Endodermal cell (in vitro differentiated cells): ENCODE data around the gene SLC24A3. TPM values are rescaled to one million over a fixed set of nuclear protein-coding genes. Genes with fewer than 3 reads are reported as not detected.
A peak's percentile ranks its signal among the peaks of the same experiment; 100 is the strongest.

Experiments
- DNase-seq: peaks from one replicate; pipeline ENCODE4 v3.0.0-alpha.2; 2017
- H3K27ac ChIP-seq: 2 replicates; pipeline ENCODE4 v1.5.1; 2013; ENCODE audit warnings: mild to moderate bottlenecking, low read depth, low read length, moderate library complexity
- H3K27me3 ChIP-seq: 2 replicates; pipeline ENCODE4 v1.6.1; 2013; ENCODE audit warnings: mild to moderate bottlenecking, low read length, moderate library complexity; ENCODE audit not compliant: insufficient read depth, control insufficient read depth, poor library complexity, severe bottlenecking
- H3K36me3 ChIP-seq: 2 replicates; pipeline ENCODE4 v1.7.0; 2013; ENCODE audit warnings: mild to moderate bottlenecking, low read length, moderate library complexity; ENCODE audit not compliant: control insufficient read depth, insufficient read depth
- H3K4me1 ChIP-seq: one replicate; pipeline ENCODE4 v1.7.0; 2013; ENCODE audit warnings: low read length; ENCODE audit not compliant: control insufficient read depth, insufficient read depth
- H3K4me3 ChIP-seq: 2 replicates; pipeline ENCODE4 v1.5.1; 2013; ENCODE audit warnings: mild to moderate bottlenecking, low read length, moderate library complexity
- H3K9ac ChIP-seq: 2 replicates; pipeline ENCODE4 v1.6.1; 2013; ENCODE audit warnings: mild to moderate bottlenecking, low read length, moderate library complexity; ENCODE audit not compliant: poor library complexity, severe bottlenecking; ENCODE audit errors: extremely low read depth
- H3K9me3 ChIP-seq: 2 replicates; pipeline ENCODE4 v1.6.1; 2013; ENCODE audit warnings: mild to moderate bottlenecking, low read length, moderate library complexity; ENCODE audit not compliant: control insufficient read depth
- H3K27ac Mint-ChIP-seq: 2 replicates; pipeline ENCODE4 v1.8.0; 2020; ENCODE audit warnings: mixed read lengths
- H3K27me3 Mint-ChIP-seq: 2 replicates; pipeline ENCODE4 v1.8.0; 2021; ENCODE audit warnings: mild to moderate bottlenecking, mixed read lengths; ENCODE audit not compliant: insufficient read depth
- H3K36me3 Mint-ChIP-seq: 2 replicates; pipeline ENCODE4 v1.8.0; 2020; ENCODE audit warnings: low read depth, mixed read lengths
- H3K4me1 Mint-ChIP-seq: 2 replicates; pipeline ENCODE4 v1.8.0; 2020; ENCODE audit warnings: mixed read lengths
- H3K4me3 Mint-ChIP-seq: 2 replicates; pipeline ENCODE4 v1.8.0; 2020; ENCODE audit warnings: mild to moderate bottlenecking, moderate library complexity, mixed read lengths
- H3K9me3 Mint-ChIP-seq: 2 replicates; pipeline ENCODE4 v1.8.0; 2020; ENCODE audit warnings: mild to moderate bottlenecking, mixed read lengths
- WGBS, 2 experiments: methylation state at CpG; one replicate each; pipeline versions ENCODE4 v1.1.5 to v1.1.7; 2013; ENCODE audit warnings: missing lambda C conversion rate in 2 of 2, mixed read lengths in 1 of 2; ENCODE audit not compliant: insufficient coverage in 1 of 2, insufficient read length in 1 of 2; 5-methylcytosine and 5-hydroxymethylcytosine counted together
- total RNA-seq, 2 donors: library from RNA; stranded (reverse); fragmentation: NEBNext Ultra II Directional in 1 of 2; extraction: Animal tissue kit (Norgen Biotek cat#: 25700) in 1 of 2; gene quantifications; 2 replicates in 1 of 2; 3 replicates in 1 of 2; pipeline ENCODE4 v1.2.1, GENCODE V29; 2021
- TF ChIP-seq, protein P1 (sequence below): fragments of 200-600 bp; sonication (generic); conservative IDR thresholded peaks from 2 replicates; pipeline ENCODE4 v1.5.0; 2021; ENCODE audit warnings: antibody characterized with exemption, mild to moderate bottlenecking

SLC24A3 gene
- total RNA-seq, 2 donors from 2014 or later, result 1.5 to 1.8 TPM

DNA sequence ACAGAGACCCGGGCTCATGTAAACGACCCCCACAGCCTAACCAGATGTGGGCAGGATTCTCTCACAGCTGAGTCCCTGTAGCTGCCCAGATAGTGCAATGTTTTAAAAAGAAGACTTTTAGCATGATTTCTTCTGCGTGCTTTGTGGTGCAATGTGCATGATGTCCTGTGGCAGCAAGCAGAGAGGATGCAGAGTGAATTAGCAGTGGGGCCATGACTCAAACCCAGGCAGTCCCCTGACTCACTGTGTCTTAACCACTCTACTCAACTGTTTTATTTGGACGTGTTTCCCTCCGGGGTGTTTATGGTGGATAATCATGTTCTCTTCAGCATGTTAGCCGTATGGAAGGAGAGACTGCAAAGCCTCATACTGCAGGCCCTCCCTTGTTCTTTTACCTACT, 247.9 kb downstream of the SLC24A3 start:
- no peak overlapping the region for H3K27ac ChIP-seq
- Mint-ChIP-seq H3K27me3 (no peaks in the 10 kb centered on the region), H3K36me3 (no peaks in the 10 kb centered on the region), H3K4me1 (no peaks in the 10 kb centered on the region), H3K27ac (no peak overlapping the region), H3K9me3 (no peaks in the 10 kb centered on the region), H3K4me3 (no peak overlapping the region)
- no peaks in the 10 kb centered on the region for H3K36me3 ChIP-seq
- H3K27me3 ChIP-seq, result no peaks in the 10 kb centered on the region
- H3K4me3 ChIP-seq, result no peak overlapping the region
- TF ChIP-seq, protein P1, sequence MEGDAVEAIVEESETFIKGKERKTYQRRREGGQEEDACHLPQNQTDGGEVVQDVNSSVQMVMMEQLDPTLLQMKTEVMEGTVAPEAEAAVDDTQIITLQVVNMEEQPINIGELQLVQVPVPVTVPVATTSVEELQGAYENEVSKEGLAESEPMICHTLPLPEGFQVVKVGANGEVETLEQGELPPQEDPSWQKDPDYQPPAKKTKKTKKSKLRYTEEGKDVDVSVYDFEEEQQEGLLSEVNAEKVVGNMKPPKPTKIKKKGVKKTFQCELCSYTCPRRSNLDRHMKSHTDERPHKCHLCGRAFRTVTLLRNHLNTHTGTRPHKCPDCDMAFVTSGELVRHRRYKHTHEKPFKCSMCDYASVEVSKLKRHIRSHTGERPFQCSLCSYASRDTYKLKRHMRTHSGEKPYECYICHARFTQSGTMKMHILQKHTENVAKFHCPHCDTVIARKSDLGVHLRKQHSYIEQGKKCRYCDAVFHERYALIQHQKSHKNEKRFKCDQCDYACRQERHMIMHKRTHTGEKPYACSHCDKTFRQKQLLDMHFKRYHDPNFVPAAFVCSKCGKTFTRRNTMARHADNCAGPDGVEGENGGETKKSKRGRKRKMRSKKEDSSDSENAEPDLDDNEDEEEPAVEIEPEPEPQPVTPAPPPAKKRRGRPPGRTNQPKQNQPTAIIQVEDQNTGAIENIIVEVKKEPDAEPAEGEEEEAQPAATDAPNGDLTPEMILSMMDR, result no peak
- no peaks in the 10 kb centered on the region for H3K4me1 ChIP-seq
- H3K9ac ChIP-seq, result no peak overlapping the region
- DNase-seq, result no peak
- H3K9me3 ChIP-seq, result no peaks in the 10 kb centered on the region
- 92 to 93% methylated on average over 4 to 6 of the region's 6 CpGs for WGBS, 2 experiments

DNA sequence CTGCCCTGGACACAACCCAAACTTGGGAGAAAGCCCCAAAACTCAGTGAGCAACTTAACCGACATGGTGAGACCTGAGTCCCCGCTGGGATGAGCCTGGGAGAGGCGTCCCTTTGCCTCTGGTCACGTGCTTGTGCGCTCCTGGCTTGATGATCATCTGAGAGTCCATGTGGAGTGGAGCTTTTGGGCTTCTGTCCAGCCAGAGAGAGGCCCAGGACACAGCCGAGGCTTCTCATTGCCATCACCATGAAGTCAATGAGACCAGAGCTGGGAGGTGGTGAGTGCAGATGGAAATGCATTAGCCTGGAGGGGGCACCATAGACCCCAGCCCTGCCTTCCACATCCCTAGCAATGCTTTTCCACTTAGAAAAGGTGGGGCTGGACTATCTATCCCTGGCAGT, 250.0 kb downstream of the SLC24A3 start:
- TF ChIP-seq, protein P1, result peak; percentile 60
- H3K9me3 ChIP-seq, result no peaks in the 10 kb centered on the region
- H3K9ac ChIP-seq, result no peak overlapping the region
- no peaks in the 10 kb centered on the region for H3K4me1 Mint-ChIP-seq
- no peak overlapping the region for H3K27ac ChIP-seq
- H3K27me3 Mint-ChIP-seq, result no peaks in the 10 kb centered on the region
- H3K4me1 ChIP-seq, result no peaks in the 10 kb centered on the region
- H3K4me3 ChIP-seq, result no peak overlapping the region
- peak; percentile 45 for DNase-seq
- H3K27ac Mint-ChIP-seq, result no peak overlapping the region
- no peaks in the 10 kb centered on the region for H3K9me3 Mint-ChIP-seq
- H3K36me3 ChIP-seq, result no peaks in the 10 kb centered on the region
- 90 to 91% methylated on average over 5 to 6 of the region's 6 CpGs for WGBS, 2 experiments
- no peaks in the 10 kb centered on the region for H3K36me3 Mint-ChIP-seq
- no peak overlapping the region for H3K4me3 Mint-ChIP-seq
- no peaks in the 10 kb centered on the region for H3K27me3 ChIP-seq

DNA sequence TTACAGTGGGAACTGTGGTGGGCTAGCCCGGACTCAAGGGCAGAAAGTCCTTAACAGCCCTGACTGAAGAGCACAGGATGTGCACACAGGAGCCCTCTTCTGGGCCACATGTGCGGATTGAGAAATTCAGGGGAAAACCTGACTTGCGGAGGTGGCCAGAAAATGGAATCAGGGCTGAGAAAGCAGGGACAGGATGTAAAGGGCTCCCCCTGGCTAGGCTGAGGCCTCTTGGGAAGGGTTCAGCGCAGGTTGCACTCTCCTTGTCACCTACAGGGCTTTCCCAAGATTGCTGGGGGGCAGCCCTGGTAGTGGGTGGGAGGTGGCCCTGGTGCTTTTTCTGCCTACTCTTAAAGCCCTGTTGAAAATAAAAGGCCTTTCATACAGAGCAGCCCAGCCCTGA, 251.2 kb downstream of the SLC24A3 start:
- Histone ChIP-seq H3K36me3 (no peaks in the 10 kb centered on the region), H3K27me3 (no peaks in the 10 kb centered on the region), H3K4me1 (no peaks in the 10 kb centered on the region), H3K9me3 (no peaks in the 10 kb centered on the region), H3K4me3 (no peak overlapping the region), H3K9ac (no peak overlapping the region), H3K27ac (no peak overlapping the region)
- DNase-seq, result peak; percentile 55
- WGBS, 2 experiments, result 90 to 92% methylated on average over 2 to 4 of the region's 4 CpGs
- no peak overlapping the region for H3K4me3 Mint-ChIP-seq
- no peaks in the 10 kb centered on the region for H3K9me3 Mint-ChIP-seq
- no peaks in the 10 kb centered on the region for H3K36me3 Mint-ChIP-seq
- H3K27me3 Mint-ChIP-seq, result no peaks in the 10 kb centered on the region
- H3K27ac Mint-ChIP-seq, result no peak overlapping the region
- H3K4me1 Mint-ChIP-seq, result no peaks in the 10 kb centered on the region
- TF ChIP-seq, protein P1, result peak; percentile 33
